HepG2 (cell line): ENCODE data around the gene ARHGEF39. TPM values are rescaled to one million over a fixed set of nuclear protein-coding genes. Genes with fewer than 3 reads are reported as not detected.

Experiments
- NFE2L2 ChIP-seq: fragments of 150-350 bp; IDR thresholded peaks from 2 replicates; pipeline ENCODE4 v1.6.1; 2014; ENCODE audit warnings: low read length
- NFIC ChIP-seq: IDR thresholded peaks from 2 replicates; pipeline ENCODE4 v1.6.1; 2012; ENCODE audit warnings: mild to moderate bottlenecking, low read length, inconsistent platforms
- ZNF143 ChIP-seq: sonication (generic); formaldehyde crosslinking; IDR thresholded peaks from 2 replicates; pipeline ENCODE4 v1.4.0; 2020; ENCODE audit warnings: missing genetic modification reagents
- ZNF317 ChIP-seq: sonication (generic); formaldehyde crosslinking; IDR thresholded peaks from 2 replicates; pipeline ENCODE4 v1.5.0; 2020; ENCODE audit warnings: mild to moderate bottlenecking, missing genetic modification reagents
- ZNF616 ChIP-seq: sonication (generic); formaldehyde crosslinking; IDR thresholded peaks from 2 replicates; pipeline ENCODE4 v1.5.0; 2020; ENCODE audit warnings: low read depth, mild to moderate bottlenecking, missing genetic modification reagents
- ZNF672 ChIP-seq: sonication (generic); formaldehyde crosslinking; IDR thresholded peaks from 2 replicates; pipeline ENCODE4 v1.8.1; 2022; ENCODE audit warnings: missing genetic modification reagents
- ZNF703 ChIP-seq: sonication (generic); formaldehyde crosslinking; IDR thresholded peaks from 2 replicates; pipeline ENCODE4 v1.5.1; 2020; ENCODE audit warnings: missing genetic modification reagents, mild to moderate bottlenecking, moderate library complexity, borderline replicate concordance
- polyA plus RNA-seq, 8 experiments: library from polyadenylated mRNA; depleted of rRNA in 3 of 8; stranded (reverse) in 7 of 8; unstranded in 1 of 8; fragments of >200 nt; fragmentation: Illumina TruSeq in 4 of 8; extraction: Trizol in 4 of 8; gene quantifications; 2 replicates each; pipeline versions ENCODE4 v1.2.1 to v1.2.3, GENCODE V29; 2011 to 2016; ENCODE audit warnings: low read depth in 4 of 8, missing spikeins in 1 of 8, mixed read lengths in 1 of 8; ENCODE audit not compliant: insufficient read depth in 1 of 8
- total RNA-seq, 5 experiments: library from RNA; depleted of rRNA; stranded (reverse); fragments of >200 nt; fragmentation: Illumina TruSeq; extraction: Trizol; gene quantifications; 2 replicates each; pipeline ENCODE4 v1.2.3, GENCODE V29; 2016; ENCODE audit warnings: low read depth in 1 of 5
- TF ChIP-seq, protein P1 (sequence below): sonication (generic); formaldehyde crosslinking; IDR thresholded peaks from 2 replicates; pipeline ENCODE4 v1.5.0; 2020; ENCODE audit warnings: mild to moderate bottlenecking, missing genetic modification reagents
- TF ChIP-seq, protein P2 (sequence below): sonication (generic); formaldehyde crosslinking; IDR thresholded peaks from 2 replicates; pipeline ENCODE4 v1.4.0; 2020; ENCODE audit warnings: missing genetic modification reagents
- TF ChIP-seq, protein P3 (sequence below): sonication (generic); formaldehyde crosslinking; IDR thresholded peaks from 2 replicates; pipeline ENCODE4 v1.5.1; 2020; ENCODE audit warnings: missing genetic modification reagents, mild to moderate bottlenecking, borderline replicate concordance
- TF ChIP-seq, protein P4 (sequence below), 2 experiments: fragments of 450-650 bp in 1 of 2; sonication (generic) in 1 of 2; formaldehyde crosslinking in 1 of 2; IDR thresholded peaks; 2 replicates each; pipeline versions ENCODE4 v1.6.1 to v1.8.0; 2016 to 2022; ENCODE audit warnings: antibody characterized with exemption in 1 of 2, mild to moderate bottlenecking in 1 of 2, missing genetic modification reagents in 1 of 2

ARHGEF39 gene
- total and polyA plus RNA-seq, 2 of the 13 experiments (the other 11 are each of a cell fraction or from before 2014, with no cell fraction given) = 11.2 to 12.3 TPM

DNA sequence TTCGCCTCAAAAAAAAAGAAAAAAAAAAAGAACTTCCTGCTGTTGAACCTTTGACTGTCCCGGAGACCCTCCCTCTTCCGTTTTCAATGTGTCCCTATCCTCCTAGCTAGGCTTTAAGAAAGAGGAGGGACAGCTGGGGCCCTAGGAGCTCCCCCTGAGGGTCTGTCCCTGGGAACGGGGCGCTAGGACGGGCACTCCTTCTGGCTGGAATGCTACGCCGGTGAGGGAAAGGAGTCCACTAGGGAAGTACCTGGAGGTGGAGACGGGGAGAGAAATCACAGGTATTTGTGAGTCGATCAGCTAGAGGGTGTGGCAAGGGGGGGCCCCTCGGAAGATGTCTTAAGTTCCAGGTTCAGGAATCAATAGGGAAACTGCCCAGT is 18.9 kb downstream of the ARHGEF39 start (continued):
- TF ChIP-seq, protein P1, sequence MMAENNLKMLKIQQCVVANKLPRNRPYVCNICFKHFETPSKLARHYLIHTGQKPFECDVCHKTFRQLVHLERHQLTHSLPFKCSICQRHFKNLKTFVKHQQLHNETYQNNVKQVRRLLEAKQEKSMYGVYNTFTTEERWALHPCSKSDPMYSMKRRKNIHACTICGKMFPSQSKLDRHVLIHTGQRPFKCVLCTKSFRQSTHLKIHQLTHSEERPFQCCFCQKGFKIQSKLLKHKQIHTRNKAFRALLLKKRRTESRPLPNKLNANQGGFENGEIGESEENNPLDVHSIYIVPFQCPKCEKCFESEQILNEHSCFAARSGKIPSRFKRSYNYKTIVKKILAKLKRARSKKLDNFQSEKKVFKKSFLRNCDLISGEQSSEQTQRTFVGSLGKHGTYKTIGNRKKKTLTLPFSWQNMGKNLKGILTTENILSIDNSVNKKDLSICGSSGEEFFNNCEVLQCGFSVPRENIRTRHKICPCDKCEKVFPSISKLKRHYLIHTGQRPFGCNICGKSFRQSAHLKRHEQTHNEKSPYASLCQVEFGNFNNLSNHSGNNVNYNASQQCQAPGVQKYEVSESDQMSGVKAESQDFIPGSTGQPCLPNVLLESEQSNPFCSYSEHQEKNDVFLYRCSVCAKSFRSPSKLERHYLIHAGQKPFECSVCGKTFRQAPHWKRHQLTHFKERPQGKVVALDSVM (CRISPR knock-in tag) = peak; percentile 24; the same call in 1 of the 2 replicates
- TF ChIP-seq ZNF317 = 0 out of 2 replicates have a peak, but pooled peaks have one; percentile 16
- TF ChIP-seq NFE2L2 = no peak
- no peak for TF ChIP-seq ZNF143 (CRISPR knock-in tag)
- TF ChIP-seq NFIC = no peak
- TF ChIP-seq ZNF703 (CRISPR knock-in tag) = no peak
- TF ChIP-seq, protein P2, sequence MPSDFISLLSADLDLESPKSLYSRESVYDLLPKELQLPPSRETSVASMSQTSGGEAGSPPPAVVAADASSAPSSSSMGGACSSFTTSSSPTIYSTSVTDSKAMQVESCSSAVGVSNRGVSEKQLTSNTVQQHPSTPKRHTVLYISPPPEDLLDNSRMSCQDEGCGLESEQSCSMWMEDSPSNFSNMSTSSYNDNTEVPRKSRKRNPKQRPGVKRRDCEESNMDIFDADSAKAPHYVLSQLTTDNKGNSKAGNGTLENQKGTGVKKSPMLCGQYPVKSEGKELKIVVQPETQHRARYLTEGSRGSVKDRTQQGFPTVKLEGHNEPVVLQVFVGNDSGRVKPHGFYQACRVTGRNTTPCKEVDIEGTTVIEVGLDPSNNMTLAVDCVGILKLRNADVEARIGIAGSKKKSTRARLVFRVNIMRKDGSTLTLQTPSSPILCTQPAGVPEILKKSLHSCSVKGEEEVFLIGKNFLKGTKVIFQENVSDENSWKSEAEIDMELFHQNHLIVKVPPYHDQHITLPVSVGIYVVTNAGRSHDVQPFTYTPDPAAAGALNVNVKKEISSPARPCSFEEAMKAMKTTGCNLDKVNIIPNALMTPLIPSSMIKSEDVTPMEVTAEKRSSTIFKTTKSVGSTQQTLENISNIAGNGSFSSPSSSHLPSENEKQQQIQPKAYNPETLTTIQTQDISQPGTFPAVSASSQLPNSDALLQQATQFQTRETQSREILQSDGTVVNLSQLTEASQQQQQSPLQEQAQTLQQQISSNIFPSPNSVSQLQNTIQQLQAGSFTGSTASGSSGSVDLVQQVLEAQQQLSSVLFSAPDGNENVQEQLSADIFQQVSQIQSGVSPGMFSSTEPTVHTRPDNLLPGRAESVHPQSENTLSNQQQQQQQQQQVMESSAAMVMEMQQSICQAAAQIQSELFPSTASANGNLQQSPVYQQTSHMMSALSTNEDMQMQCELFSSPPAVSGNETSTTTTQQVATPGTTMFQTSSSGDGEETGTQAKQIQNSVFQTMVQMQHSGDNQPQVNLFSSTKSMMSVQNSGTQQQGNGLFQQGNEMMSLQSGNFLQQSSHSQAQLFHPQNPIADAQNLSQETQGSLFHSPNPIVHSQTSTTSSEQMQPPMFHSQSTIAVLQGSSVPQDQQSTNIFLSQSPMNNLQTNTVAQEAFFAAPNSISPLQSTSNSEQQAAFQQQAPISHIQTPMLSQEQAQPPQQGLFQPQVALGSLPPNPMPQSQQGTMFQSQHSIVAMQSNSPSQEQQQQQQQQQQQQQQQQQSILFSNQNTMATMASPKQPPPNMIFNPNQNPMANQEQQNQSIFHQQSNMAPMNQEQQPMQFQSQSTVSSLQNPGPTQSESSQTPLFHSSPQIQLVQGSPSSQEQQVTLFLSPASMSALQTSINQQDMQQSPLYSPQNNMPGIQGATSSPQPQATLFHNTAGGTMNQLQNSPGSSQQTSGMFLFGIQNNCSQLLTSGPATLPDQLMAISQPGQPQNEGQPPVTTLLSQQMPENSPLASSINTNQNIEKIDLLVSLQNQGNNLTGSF (CRISPR knock-in tag) = no peak
- TF ChIP-seq, protein P3, sequence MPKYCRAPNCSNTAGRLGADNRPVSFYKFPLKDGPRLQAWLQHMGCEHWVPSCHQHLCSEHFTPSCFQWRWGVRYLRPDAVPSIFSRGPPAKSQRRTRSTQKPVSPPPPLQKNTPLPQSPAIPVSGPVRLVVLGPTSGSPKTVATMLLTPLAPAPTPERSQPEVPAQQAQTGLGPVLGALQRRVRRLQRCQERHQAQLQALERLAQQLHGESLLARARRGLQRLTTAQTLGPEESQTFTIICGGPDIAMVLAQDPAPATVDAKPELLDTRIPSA (CRISPR knock-in tag) = no peak
- TF ChIP-seq ZNF616 (CRISPR knock-in tag) = 0 out of 2 replicates have a peak, but pooled peaks have one; percentile 37
- no peak for TF ChIP-seq ZNF672 (CRISPR knock-in tag)
- TF ChIP-seq, protein P4, sequence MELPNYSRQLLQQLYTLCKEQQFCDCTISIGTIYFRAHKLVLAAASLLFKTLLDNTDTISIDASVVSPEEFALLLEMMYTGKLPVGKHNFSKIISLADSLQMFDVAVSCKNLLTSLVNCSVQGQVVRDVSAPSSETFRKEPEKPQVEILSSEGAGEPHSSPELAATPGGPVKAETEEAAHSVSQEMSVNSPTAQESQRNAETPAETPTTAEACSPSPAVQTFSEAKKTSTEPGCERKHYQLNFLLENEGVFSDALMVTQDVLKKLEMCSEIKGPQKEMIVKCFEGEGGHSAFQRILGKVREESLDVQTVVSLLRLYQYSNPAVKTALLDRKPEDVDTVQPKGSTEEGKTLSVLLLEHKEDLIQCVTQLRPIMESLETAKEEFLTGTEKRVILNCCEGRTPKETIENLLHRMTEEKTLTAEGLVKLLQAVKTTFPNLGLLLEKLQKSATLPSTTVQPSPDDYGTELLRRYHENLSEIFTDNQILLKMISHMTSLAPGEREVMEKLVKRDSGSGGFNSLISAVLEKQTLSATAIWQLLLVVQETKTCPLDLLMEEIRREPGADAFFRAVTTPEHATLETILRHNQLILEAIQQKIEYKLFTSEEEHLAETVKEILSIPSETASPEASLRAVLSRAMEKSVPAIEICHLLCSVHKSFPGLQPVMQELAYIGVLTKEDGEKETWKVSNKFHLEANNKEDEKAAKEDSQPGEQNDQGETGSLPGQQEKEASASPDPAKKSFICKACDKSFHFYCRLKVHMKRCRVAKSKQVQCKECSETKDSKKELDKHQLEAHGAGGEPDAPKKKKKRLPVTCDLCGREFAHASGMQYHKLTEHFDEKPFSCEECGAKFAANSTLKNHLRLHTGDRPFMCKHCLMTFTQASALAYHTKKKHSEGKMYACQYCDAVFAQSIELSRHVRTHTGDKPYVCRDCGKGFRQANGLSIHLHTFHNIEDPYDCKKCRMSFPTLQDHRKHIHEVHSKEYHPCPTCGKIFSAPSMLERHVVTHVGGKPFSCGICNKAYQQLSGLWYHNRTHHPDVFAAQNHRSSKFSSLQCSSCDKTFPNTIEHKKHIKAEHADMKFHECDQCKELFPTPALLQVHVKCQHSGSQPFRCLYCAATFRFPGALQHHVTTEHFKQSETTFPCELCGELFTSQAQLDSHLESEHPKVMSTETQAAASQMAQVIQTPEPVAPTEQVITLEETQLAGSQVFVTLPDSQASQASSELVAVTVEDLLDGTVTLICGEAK (IDR thresholded peaks at IDR 0.05) = no peak
- TF ChIP-seq, protein P4 (CRISPR knock-in tag; IDR thresholded peaks at IDR 0.05) = no peak
